Mesenteric fat pad (tissue), 1 donor: Measurements from ENCODE around the gene DMD. TPM values are rescaled to one million over a fixed set of nuclear protein-coding genes. Genes with fewer than 3 reads are reported as not detected.

Source experiments
- DNase-seq: peaks from one replicate; pipeline ENCODE4 v3.0.0-alpha.2; 2020; ENCODE audit warnings: low spot score
- total RNA-seq: library from RNA; stranded (reverse); fragmentation: NEBNext Ultra II Directional; extraction: Animal tissue kit (Norgen Biotek cat#: 25700); gene quantifications from one replicate; pipeline ENCODE4 v1.2.1, GENCODE V29; 2021
- donor health status: DM: yes; HTN: yes; CAD: no.

DMD gene
- total RNA-seq, 1 donor from 2014 or later, result 45.5 TPM

DNA sequence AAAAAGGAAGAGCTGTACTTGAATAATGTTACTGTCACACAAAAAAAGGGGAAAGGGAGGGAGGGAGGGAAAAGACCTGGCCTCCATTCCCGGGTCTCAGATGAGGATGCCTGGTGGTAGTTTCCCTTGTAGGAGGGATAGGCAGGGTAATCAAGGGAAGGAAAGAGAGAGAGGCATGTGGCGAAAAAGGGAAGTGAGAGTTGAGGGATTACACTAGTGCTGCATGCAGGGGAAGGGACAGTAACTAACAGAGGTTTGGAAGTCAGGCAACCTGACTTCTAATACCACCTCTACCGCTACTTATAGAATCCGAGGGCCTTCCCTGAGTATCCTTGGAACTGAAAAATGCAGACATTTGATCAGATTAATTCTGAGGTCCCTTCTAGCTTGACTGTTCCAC, 1317.8 kb downstream of the DMD start:
- DNase-seq, result no peak

DNA sequence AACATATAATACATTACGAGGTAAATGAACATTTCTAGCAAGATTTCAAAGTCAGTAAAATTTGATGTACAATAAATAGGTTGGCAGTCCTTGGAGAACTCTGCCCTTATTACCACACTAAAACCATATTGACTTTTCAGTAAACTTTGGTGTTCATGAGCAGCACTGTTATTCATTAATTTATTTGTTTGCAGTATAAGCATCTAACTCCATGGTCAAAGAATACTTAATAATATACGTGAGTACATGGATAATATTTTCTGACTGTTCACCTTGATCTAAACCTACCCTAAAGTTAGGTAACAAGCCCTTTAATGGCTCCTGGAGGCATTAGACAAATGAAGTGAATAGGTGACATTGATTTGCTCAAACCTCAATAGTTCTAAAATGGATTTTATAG, 1322.3 kb downstream of the DMD start:
- DNase-seq, result no peak

DNA sequence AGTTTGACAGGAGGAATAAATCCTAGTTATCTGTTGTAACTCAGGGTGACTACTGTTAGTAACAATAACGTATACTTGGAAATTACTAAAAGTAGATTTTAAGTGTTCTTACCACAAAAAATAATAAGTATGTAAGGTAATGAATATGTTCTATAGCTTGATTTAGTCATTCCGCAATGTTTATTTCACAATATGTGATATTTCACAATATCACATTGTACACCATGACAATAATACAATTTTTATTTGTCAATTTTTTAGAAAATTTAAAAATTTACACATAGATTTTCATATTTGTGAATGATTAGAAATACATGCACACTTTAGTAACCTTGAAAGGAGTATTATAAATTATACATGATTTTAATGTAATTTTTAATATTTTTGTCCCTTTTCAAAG, 1326.8 kb downstream of the DMD start:
- DNase-seq, result no peak

DNA sequence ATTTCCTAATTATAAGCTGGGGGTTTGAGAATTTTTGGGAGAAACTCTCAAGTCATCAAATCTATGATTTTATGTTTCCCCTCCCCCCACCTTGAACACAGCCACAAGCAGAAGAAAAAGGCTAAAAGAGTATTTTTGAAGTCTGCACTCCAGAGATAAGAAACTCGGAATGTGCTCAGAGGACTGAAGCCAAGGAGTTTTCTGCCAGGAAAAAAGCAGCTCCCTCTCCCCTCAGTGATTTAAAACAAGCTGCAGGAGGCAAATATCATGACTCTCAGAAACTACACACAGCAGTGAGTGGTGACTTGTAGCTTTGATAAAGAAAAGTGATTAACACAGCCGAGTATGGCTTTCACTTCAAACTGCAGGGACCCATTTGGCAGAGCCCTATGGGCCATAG, 1339.3 kb downstream of the DMD start:
- DNase-seq, result no peak

DNA sequence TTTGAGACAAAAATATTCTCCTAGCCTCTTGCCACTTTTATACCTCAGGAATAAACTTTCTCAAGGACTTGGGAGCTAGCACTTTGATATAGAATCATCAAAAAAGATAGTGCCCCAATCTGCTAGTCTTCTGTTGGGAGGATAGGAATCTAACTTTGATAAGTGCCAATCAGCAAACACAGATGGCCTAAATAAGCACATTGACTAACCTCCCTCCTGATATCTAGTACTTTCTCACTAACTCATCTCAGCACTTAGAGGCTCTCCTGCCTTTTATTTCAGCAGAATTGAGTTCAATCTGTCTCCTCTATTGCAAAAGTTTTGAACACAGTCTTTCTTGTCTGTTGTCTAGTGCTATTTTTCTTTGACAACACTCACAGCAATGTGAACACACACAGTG, 1341.1 kb downstream of the DMD start:
- no peak for DNase-seq

DNA sequence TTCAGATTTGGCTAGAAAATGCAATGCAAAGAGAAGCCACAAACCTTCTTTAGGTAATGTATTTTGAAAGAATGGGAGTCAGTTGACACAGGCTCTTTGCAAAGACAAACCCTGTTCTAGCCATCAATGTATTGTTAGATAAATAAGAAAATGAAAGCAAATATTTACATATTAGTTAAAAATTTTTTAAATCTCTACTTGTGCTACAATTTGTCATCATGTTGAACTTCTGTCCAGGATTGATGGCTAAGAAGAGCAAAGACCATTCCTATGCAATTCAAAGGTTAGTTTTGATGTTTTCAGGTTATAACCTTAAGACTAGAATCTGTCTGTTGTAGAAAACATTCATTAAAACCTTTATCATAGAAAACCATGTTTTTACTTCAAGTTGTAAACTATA, 1350.7 kb downstream of the DMD start:
- DNase-seq, result no peak

DNA sequence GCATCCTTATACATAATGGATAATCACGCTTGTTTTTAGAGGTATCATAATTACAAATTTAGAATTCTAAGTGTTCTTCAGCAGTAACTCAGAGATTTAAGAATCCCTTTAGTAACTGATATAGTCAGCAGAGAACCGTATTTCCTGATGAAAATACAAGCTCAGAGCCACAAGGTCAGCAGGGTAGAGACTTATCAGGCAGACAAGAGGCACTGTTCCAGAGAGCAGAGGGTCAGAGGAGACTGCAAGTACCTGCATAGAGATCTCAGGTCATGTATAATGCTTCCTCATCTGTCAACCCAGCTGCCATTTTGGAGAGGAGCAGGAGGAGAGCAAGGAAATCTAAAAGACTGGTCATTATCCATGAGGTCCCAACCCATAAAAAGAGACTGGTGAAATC, 1352.4 kb downstream of the DMD start:
- no peak for DNase-seq

DNA sequence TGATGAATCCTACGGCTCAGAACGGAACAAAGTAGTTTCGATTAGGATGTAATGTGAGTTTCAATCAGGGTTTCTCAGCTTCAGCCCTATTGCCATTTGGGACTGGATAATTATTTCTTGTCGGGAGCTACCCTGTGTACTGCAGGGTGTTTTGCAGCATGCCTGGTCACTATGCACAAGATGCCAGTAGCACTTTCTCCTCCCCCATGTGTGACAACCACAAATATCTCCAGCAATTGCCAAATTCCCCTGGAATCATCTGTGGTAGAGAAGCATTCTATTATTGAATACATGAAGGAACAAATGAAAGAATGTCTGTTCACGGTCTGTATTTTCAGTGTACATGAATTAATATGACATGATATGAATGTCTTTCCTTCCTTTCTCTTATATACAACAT, 1356.6 kb downstream of the DMD start:
- DNase-seq, result no peak

DNA sequence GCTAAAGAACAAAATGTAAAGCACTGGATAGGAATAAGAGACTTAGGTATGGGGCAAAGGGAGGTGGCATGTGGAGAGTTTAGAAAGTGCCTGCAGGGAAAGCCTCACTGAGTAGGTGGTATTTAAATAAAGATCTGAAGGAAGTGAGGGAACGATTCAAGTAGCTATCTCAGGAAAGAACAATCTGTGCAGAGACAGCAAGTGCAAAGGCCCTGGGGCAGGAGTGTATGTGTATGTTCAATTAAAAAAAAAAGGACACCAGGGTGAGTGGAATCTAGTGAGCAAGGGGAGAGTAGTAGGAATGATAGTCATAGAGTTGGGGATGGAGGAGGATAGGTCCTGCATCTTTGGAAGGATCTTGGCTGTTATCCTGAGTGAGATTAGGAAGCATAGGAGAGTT, 1359.6 kb downstream of the DMD start:
- DNase-seq, result no peak

DNA sequence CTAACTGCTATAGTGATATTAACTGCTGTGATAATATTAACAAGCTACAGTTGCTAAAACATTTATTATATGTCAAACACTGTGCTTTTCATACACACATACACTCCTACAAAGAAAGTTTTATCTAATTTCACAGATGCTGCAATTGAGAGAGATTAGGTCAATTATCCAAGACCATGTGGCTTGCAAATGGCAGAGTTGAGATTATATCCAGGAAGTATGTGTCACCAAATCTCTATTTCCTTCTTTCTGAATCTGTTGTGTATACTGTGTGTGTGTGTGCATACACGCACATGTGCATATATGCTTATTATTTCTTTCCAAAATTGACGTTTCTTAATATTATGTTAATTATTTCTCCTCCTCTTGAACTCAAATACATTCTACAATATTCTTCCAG, 1363.6 kb downstream of the DMD start:
- DNase-seq, result no peak

DNA sequence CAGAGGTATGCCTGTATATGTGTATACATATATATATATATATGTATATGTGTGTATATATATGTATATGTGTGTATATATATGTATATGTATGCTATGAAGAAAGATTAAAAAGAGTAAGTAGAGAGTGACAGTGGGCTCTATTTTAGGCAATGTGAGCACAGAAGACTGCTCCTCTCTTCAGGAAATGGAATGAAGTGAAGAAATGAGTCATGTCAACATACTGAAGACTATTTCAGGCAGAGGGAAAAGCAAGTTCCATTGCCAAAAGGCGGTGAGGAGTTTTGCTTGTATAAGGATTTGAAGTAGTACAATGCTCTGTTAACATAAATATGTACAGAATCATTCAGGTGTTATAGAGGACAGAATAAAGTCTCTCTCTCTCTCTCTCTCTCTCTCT, 1366.3 kb downstream of the DMD start:
- no peak for DNase-seq

DNA sequence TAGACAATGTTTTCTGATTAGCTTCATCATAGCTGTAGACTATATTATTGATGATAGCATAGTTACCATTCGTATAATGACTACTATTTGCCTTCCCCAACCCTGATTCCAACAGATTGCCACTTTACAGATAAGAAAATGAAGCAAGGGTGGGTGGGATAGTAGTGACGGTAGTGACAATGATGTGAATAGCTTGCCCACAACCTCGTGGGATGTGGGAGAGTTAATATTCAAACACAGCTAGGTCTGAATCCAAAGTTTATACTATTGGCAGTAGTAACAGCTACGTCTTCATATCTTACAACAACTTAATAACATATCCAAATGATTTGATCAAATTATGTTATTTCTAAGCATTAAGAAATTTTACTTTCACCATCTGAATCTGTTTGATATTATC, 1372.7 kb downstream of the DMD start:
- DNase-seq, result no peak

DNA sequence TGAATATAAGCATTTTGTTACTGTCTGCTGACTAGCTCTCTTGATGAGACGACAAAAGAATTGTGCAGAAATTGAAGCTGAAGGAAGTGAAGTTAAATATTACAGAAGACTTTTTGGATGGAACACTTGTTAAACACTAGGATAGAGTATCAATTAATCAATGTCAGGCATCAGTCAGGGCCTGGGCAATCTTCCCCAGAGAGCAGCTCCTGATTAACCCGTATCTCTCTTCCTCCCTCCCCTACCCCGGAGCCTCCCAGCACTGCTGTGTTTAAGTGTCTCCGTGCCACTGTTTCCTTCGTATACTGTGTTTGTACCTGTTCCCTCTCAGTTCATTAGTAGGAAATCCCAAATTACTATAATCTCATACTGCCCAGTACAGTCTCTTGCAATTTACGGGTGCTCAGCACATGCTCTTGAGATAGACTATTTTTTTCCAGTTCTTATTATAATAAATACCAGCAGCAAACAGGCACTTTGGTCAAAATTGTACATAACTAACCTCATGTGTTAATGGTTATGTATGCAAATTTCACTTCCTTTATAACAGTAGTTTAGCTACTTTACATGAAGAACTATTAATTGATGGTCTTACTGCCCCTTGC, 1373.8 kb downstream of the DMD start:
- DNase-seq, result no peak

DNA sequence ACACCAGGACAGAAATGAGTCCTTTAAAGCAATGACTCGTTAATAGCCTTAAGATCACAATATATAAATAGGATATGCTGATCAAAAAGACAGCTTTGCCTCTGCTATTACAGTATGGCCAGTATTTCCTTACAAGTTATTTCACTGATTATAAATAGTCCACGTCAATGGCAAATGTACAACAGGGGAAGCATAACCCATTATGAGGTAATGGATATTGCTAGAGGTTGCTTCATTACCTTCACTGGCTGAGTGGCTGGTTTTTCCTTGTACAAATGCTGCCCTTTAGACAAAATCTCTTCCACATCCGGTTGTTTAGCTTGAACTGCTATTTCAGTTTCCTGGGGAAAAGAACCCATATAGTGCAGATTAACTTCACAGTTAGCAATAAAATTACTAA, 1374.9 kb downstream of the DMD start:
- DNase-seq, result no peak

DNA sequence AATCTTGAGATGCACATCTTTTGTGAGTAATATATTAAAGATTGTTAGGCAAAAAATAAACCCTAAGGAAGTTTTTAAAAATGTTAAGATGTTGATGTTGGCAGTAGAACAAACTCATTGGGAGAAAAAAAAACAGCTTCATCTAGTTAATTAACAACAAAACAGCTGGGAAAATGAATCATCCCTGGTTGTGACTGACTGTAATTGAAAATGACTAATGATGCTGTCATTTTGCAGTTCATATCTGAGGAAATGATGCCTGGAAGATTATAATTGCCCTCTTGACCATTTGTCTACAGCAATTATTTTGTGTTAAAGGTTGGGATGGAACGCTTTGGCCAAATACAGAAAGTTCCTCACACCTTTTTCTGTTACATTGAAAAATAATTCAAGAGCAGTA, 1379.1 kb downstream of the DMD start:
- DNase-seq, result no peak

DNA sequence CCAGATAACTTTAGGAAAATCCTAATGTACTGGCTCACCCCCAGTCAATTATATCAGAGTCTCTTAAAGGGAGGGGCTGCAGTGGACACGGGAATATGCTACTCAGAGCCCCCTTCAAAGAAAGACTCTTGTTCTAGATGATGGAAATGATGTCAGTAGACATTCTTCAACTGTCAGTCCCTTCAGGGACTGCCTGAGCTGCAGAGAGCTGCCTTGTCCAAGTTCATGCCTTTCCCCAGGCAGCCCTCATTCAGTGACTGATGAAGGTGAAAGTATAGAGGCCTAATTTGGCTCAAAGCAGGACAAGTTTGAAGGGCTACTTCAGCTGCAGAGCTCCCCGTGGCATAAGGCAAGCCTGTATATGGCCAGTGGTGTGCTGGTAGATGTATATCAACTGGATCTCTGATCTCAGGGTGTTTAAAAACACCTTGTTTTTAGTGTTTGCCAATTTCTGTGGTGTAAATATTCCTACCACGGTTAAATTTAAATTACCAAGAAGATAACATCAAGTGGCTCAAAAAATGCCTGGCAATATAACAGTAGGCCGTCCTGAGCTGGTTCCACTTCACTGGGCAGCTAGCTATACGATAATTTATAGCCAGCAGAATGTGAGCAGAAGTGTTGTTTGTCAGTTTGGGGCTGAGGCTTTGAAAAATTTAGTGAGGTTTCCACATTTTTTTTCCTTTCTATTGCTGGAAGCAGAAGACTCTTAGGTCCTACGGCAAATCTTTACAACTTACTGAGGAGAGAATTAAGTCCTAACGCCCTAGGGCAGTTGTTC, 1390.7 kb downstream of the DMD start:
- no peak for DNase-seq

DNA sequence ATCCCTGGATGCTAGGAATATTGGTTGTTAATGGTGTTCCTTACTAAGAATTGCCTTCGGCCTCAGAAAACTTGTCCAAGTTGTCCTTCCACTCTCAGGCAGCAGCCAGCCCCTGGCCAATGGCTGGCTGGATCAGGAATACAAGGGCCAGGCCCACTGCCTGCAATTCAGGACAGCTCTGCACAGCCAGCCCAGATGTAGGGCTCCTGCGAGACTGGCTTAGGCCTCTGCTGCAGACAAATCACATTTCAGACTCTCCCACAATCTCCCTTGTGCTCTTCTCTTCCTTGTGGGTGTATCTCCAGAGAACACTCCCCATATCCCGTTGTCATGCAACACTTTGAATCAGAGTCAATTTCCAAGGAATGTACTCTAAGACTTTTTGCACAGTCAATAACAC, 1391.9 kb downstream of the DMD start:
- no peak for DNase-seq

DNA sequence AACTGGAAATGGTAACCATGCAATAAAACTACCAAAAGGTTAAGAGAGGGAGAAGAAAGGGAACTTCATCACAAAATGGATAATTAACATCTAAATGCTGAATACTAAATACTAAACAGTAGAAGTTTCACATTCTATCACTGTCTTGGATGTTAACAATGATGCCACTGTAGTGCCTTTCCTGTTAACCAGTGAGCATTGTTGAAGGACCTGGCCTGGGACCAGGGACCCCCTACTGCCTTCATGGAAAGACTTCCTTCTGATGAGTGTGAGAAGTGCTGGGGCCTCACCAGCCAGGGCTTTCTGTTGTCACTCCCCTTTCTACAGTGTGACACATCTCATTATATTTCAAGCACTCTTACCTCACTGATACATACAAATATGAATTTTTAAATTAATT, 1400.2 kb downstream of the DMD start:
- DNase-seq, result no peak

DNA sequence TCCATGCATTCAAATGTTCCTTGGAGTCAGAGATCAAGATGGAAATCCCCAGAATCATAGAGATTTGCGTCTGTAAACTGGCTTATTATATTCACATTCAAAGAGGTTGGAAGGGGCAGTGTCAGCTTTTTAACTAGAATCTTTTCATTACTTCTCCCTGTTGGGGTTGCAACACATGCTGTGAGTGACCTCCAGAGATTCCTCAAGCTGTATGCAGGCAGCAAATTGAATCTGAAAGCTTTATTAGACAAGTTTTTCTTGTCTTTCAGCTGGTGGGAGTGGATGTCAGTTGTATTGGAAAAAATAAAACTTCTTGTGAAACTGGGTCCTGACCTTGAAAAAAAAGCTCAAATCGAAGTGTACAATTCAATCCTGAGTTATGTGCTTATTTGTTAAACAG, 1403.0 kb downstream of the DMD start:
- no peak for DNase-seq

DNA sequence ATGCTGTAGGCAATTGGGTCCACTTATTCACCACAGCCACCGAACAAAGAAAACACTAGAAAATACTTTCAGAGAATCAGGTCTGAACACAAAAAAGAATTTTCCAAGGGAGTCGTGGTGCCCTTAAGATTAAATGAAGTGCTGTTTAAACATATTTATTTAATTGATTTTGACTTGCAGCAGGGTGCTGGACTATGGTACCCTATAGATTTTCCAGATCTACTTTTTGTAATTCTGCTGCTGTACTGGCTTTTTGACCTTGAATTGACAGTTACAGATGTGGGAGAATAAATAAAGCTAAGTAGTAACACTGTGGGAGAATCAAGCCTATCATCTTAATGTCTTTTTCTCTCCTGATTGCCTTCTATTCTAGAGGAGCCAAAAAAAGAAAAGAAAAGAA, 1404.2 kb downstream of the DMD start:
- no peak for DNase-seq

DNA sequence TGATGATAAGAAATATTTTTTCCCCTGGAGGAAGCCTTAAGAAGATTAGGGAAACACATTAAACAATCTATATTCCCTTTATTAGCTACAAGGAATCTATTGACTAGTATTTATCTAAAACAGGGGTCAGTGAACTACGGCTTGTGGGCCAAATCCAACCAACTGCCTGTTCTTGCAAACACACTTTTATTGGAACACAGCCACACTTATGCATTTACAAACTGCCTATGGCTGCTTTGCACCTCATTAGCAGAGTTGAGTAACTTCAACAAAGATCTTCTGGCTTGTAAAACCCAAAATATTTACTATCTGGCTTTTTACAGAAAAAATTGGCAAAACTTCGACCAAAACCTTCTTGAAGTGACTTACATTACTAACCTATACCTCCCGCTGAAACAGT, 1405.6 kb downstream of the DMD start:
- no peak for DNase-seq

DNA sequence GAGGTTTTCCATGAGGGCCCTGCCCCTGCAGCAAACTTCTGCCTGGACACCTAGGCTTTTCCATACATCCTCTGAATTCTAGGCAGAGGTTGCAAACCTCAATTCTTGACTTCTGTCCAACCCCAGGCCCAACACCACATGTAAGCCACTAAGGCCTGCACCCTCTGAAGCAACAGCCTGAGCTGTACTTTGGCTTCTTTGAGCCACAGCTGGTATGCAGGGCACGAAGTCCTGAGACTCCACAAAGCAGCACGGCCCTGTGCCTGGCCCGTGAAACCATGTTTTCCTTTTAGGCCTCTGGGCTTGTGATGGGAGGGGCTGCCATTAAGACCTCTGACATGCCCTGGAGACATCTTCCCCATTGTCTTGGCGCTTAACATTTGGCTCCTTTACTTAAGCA, 1411.1 kb downstream of the DMD start:
- DNase-seq, result no peak

DNA sequence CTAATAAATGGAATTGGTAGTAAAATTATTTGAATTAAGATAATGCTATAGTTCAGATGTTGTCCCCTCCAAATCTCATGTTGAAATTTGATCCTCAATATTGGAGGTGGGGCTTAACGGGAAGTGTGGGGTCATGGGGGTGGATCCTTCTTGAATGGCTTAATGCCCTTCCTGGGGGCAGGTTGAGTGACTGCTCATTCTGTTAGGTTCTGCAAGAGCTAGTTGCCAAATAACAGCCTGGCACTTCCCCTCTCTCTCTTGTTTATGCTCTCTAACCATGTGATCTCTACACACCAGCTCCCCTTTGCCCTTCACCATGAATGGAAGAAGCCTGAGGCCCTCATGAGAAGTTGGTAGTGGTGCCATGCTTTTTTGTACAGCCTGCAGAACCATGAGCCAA, 1414.7 kb downstream of the DMD start:
- DNase-seq, result no peak
